GM18526 (cell line): ENCODE data around the gene CTAGE9.

ENCODE experiments used
- POLR2A ChIP-seq: IDR thresholded peaks from 3 replicates; pipeline ENCODE4 v1.6.1; 2011; ENCODE audit not compliant: insufficient read length; ENCODE audit errors: extremely low read depth

Gene CTAGE9

DNA sequence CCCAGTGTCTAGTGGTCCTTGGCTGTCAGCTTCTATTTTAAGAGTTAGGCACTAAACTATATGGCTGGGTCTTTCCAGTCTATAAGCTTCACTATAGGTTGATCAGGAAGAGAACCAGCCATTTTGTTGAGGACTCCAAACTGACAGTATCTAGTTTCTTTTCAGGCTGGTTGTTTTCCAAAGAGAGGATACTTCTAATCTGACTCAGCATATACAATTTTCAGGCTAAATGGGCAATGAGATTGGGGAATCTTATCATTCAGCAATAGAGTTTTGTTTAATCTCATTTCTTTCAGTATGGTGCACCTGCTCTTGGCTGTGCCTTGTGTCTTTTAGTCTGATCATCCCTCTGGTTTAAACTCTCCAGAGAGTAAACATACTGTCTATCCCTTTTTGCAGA lies 20.4 kb upstream of the CTAGE9 start:
- no peak for TF ChIP-seq POLR2A

DNA sequence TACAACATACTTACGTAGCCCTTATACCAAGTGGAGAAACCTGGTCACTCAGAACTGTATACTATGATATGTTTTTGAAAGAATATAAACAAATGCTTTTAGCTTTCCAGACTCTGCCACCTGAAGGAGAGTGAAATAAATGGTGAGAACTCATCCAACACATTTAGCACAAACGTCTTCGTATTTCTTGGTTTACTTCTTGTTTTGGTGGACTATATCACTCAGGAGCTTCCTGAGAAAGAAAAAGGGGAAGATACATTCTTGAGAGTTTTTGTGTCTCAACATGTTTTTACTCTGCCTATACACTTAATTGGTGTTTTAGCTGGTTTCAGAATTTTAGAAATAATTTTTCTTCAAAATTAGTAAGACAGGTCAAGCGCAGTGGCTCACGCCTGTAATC lies 19.4 kb upstream of the CTAGE9 start:
- no peak for TF ChIP-seq POLR2A

DNA sequence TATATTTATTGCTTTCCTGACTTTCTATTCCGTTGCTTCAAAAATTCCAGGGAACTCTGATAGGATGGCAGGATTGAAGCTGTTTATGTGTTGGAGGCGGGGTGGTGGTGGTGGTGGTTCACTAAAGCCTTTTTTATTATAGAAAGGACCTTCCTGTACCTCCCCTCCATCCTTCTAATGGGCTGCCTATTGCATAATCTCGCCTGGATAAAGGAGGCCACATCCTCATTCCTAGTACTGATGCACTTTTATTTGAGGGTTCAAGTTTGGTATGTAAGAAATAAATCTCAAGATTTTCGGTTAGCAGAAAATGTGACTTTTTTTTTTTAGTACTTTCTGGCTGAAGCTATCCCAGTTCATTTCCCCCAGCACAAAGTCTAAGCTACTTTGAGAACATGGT lies 18.7 kb upstream of the CTAGE9 start:
- no peak for TF ChIP-seq POLR2A

DNA sequence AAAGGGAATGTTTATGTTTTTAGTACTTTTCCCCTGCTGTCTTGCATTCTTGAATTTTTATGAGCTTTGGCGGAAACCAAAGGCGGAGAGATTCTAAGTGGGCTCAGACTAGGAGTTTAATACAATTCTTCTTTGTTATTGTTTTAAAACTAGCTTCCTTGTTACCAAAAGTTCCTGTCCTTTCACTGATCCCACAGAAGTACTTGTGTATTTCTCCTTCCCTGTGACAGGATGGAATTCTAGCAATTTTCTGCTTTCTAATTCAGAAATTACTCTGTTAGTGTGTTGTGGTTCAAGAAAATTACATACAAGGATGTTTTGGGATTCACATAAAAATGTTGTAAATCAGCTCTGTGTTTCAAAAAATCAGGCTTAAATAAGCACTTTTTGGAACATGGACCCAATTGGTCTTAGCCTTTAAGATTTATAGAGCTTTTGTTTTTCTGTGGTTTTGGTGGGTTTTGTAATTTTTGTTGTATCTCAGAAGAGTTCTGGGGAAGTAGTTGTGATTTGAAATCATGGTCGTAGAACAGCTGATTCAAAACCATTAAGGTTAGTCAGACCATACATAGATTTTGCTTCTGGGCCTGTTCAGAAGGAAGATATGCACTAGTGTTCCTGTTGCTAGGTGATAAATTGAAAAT lies 17.6 kb upstream of the CTAGE9 start:
- TF ChIP-seq POLR2A, result no peak

DNA sequence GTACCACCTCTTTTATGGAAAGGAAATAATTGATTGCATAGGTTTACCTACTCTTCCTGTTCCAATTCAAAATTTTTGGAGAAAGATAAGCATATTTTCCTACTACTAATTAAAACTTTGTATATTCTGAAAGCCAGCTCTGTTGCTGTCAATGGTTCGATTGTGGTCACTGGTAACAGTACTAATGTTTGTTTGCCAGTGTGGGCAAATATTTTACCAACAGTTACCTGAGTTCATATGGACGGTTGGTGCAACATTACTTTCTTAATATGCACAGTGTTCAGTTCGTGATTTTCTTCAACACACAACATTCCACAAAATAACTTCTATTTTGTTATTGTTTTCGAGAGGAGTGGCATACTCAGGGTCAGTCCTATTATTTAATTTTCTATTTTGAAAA lies 17.1 kb upstream of the CTAGE9 start:
- no peak for TF ChIP-seq POLR2A

DNA sequence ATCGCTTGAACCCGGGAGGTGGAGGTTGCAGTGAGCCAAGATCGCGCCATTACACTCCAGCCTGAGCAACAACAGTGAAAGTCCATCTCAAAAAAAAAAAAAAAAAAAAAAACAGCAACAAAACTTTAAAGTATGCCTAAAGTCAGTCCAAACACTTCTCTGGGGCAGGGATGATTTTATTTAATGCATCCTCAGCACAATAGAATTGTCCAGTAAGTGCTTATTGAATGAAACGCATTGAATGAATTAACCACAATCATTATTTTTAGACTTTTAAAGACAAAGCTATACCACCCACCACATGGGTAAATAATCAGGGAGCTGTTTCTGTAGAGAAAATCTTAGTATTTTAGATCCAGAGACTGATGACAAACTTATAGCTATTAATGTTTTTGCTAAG lies 16.6 kb upstream of the CTAGE9 start:
- TF ChIP-seq POLR2A, result no peak

DNA sequence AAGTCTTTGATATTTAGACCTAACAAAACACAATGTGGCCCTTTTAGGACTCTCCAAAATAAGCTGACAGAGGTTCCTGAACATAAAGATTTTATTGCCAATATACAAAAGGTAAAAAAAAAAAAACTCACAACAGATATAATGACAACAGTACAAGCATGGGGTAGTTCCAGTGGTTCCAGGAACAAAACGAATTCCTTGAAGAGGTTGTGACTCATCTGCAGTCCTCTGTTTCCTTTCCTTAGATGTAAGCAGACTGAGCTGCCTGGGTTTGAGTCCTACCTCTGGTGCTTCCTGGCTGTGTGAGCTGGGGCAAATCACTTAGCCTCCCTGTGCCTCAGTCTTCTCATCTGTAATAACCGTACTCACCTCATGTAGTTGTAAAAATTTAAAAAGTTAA lies 13.3 kb upstream of the CTAGE9 start:
- TF ChIP-seq POLR2A, result no peak

DNA sequence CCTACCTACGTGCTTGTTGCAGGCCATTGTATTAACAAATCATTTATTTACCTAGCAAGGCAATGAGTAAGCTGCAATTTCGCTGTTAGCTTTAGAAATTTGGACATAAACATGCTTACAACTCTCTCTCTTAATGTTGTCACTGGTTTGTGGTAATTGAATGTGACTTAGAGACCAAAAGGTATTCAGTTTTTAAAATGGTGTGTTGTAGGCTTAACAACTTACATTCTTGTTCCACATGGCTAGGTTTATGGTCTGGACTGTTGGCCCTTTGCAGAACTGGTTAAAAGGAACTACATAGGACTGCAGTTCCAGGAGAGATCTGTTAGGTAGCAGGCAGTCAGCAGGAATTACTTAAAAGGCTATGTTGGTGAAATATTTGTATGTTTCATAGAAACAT lies 10.3 kb upstream of the CTAGE9 start:
- TF ChIP-seq POLR2A, result no peak

DNA sequence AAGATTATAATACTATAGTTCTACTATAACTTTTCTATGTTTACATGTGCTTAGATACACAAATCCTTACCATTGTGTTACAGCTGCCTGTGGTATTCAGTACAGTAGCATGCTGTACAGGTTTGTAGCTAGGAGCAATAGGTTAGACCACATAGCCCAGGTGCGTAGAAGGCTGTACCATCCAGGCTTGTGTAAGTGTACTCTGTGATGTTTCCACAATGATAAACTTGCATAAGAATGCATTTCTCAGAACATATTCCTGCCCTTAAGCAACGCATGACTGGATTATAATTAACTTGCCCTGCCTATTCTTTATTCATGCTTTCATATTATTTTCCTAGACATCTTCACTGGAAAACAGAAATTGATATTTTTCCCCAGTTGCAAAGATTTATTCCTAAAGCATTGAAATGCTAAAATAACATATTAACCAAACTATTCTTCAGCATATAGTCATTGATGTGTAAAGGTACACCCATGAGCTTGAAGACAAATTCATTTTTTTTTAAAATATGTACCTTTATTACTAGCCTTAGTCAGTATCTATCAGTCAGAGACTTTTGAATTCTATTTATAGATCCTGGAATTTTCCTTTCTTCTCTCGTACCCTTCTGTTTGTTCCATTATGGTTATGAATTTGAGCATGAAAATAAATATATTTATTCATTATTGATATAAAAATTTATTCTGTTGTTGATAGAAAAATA lies 7.2 kb upstream of the CTAGE9 start:
- TF ChIP-seq POLR2A, result no peak

DNA sequence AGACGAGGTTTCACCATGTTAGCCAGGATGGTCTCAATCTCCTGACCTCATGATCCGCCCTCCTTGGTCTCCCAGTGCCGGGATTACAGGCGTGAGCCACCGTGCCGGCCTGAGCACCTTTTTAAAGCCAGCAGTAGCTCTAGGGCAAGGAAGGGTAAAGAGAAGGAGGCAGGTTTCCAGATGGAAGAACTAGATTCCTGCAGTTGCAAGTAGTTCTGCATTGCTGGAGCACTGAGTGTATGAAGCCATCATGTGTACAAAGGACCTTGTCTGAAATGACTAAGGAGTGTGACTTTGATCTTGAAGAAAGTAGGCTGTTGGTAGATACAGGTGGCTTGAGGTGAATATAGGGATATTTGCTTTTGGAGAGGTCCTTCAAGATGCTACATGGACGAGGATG lies 13.9 kb downstream of the CTAGE9 start:
- no peak for TF ChIP-seq POLR2A

DNA sequence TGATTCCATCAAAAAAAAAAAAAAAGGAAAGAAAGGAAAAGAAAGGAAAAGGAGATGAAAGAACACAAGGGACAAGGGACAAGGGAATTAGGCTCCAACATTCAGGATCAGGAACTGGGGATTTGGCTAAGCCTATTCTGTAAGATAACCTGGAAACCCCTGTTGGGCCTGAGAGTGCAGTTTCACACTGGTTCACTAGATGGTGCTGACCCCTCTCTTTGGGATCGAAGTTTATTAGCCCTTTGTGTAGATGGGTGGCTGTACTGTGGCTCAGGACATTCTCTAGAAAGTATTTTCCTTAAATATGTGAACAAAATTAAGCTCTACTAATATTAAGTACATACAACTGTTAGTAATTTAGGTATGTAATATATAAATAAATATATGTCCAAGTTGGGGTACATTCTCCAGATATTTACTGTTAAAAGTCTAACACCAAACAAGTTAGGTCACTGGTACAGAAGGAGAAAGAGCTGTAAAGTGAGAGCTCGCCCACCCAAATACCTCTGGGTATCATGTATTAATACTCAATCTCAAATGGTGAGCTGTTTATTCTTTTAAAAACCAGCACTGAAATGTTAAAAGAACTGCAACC lies 15.9 kb downstream of the CTAGE9 start:
- no peak for TF ChIP-seq POLR2A

DNA sequence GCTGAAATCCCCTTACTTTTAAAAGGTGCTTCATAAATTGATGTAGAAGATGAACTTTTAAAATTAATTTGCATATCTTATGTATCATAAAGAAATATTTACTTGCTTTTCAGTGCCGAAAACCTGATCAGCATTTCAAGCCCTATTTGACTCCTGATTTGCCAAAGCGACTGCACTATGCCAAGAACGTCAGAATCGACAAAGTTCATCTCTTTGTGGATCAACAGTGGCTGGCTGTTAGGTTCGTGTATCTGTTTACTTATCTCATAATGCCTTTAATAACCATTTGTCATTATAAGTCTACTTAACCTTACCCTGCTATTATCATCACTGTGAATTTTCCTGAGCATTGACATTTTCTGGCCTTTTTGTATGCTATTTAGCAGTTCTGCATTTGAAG lies 17.4 kb downstream of the CTAGE9 start:
- TF ChIP-seq POLR2A, result no peak

DNA sequence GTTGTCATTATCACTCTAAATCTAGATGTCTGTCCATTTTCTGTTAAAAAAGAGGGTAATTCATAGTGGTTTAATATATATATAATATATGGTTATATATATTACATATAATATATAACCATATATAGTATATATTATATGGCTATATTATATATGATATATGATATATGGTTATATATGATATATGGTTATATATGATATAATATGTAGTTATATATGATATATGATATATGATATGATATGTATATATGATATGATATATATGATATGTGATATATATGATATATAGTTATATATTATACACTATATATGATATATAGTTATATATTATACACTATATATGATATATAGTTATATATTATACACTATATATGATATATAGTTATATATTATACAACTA lies 18.2 kb downstream of the CTAGE9 start:
- TF ChIP-seq POLR2A, result no peak

DNA sequence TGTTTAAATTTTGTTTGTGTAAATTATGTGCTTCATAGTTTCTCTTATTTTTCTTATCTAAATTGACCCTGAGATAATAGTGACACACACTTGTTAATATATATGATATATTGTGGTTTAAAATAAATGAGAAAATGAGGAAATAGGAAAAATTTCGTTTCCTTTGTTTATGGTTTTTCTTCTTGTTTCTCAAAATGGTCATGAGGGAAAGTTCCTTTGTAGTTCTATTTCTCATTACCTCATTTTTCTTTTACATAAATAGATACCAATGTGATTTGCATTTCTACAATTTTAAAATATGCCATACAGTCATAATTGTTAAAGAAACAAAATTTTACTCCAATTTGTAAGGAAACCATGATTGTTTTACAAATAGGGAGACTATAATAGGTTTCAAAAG lies 18.8 kb downstream of the CTAGE9 start:
- no peak for TF ChIP-seq POLR2A

DNA sequence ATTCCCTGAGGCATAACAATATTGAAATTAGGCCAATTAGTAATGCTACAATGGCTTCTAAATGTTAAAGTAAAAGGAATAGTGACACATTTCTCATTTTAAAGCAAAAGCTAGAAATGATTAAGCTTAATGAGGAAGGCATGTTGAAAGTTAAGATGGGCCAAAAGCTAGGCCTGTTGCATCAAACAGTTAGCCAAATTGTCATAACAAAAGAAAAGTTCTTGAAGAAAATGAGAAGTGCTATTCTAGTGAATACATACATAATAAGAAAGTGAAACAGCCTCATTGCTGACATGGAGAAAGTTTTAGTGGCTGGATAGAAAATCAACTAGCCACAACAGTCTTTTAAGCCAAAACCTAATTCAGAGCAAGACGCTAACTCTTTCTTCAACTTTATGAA lies 22.5 kb downstream of the CTAGE9 start:
- no peak for TF ChIP-seq POLR2A

DNA sequence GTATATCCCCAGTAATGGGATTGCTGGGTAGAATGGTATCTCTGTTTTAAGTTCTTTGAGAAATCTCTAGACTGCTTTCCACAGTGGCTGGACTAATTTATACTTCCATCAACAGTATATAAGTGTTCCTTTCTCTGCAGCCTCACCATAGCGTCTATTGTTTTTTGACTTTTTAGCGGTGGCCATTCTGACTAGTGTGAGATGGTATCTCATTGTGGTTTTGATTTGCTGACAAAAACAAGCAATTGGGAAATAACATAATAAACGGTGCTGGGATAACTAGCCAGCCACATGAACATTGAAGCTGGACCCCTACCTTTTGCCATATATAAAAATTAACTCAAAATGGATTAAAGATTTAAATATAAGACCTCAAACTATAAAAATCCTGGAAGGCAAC lies 23.8 kb downstream of the CTAGE9 start:
- TF ChIP-seq POLR2A, result no peak
